Osteocyte (in vitro differentiated cells): Measurements from ENCODE around the gene FAM177A1. TPM values are rescaled to one million over a fixed set of nuclear protein-coding genes. Genes with fewer than 3 reads are reported as not detected.

ENCODE experiments used
- DNase-seq: peaks from one replicate; pipeline ENCODE4 v3.0.0; 2021; ENCODE audit warnings: mixed read lengths; ENCODE audit not compliant: unreplicated experiment; ENCODE audit errors: extremely low spot score
- H3K27ac Mint-ChIP-seq: one replicate; pipeline ENCODE4 v1.8.0; 2021; ENCODE audit warnings: mild to moderate bottlenecking, mixed read lengths; ENCODE audit not compliant: unreplicated experiment
- H3K27me3 Mint-ChIP-seq: one replicate; pipeline ENCODE4 v1.8.0; 2021; ENCODE audit warnings: mixed read lengths; ENCODE audit not compliant: unreplicated experiment
- H3K36me3 Mint-ChIP-seq: one replicate; pipeline ENCODE4 v1.8.0; 2021; ENCODE audit warnings: mixed read lengths; ENCODE audit not compliant: unreplicated experiment
- H3K4me1 Mint-ChIP-seq: one replicate; pipeline ENCODE4 v1.8.0; 2021; ENCODE audit warnings: mixed read lengths; ENCODE audit not compliant: unreplicated experiment
- H3K4me3 Mint-ChIP-seq: one replicate; pipeline ENCODE4 v1.8.0; 2021; ENCODE audit warnings: mild to moderate bottlenecking, moderate library complexity, mixed read lengths; ENCODE audit not compliant: unreplicated experiment
- H3K9me3 Mint-ChIP-seq: one replicate; pipeline ENCODE4 v1.8.0; 2021; ENCODE audit warnings: mixed read lengths; ENCODE audit not compliant: unreplicated experiment
- long read RNA-seq: library from polyadenylated mRNA; unstranded; transcript quantifications from one replicate; pipeline ENCODE4 v2.0.0, GENCODE V29; 2021
- total RNA-seq: library from RNA; stranded (reverse); gene quantifications from 2 replicates; pipeline ENCODE4 v1.2.1, GENCODE V29; 2021
- TF ChIP-seq, protein P1 (sequence below): fragments of 200-600 bp; sonication (generic); IDR thresholded peaks from 2 replicates; pipeline ENCODE4 v1.5.0; 2021; ENCODE audit warnings: antibody characterized with exemption, mild to moderate bottlenecking, moderate library complexity

Gene FAM177A1, protein sequence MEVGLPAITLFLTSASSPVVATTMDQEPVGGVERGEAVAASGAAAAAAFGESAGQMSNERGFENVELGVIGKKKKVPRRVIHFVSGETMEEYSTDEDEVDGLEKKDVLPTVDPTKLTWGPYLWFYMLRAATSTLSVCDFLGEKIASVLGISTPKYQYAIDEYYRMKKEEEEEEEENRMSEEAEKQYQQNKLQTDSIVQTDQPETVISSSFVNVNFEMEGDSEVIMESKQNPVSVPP
- 68.3 and 76.5 TPM in 2 replicates for total RNA-seq
- long read RNA-seq, transcript FAM177A1-201 (5 exons, 2,927 nt), result minor isoform, 52 of 148 reads
- long read RNA-seq, transcript FAM177A1-202 (6 exons, 858 nt), result major isoform, 71 of 148 reads
- long read RNA-seq, partial matches to known transcripts, result 3 of 148 reads
- long read RNA-seq, other reads (novel, unspliced or antisense), result 20 of 148 reads

DNA sequence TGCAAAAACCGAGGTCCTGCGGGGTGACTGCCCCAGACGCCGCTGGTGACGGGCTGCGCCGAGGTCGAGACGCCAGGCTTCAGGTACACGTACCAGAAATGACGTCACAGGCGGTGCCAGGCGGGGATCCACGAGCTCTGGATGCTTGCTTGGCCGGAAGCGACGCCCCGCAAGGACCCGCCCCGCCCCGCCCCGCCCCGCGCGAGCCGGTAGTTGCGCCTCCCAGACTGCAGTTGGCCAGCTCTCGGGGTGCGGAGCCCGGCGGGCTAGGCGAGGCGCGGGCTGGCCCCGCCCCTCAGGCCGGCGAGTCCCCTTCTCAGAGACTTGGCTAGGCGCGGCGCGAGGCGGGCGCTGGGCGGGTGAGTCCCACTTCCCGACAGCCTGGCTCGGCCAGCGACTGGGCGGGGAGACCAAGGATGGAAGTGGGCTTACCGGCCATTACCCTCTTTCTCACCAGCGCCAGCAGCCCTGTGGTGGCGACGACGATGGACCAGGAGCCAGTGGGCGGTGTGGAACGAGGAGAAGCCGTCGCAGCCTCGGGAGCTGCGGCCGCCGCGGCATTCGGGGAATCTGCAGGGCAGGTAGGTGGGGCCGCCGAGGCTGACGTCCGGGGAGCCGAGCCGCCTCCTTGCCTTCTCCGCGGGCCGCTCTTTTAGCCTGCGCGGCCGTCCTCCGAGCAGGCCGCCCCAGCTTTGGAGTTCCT lies at the start of gene FAM177A1:
FAM177A1 (plus strand) TSS at position 225 of the 703 bp plus-strand sequence; CDS start at position 417, 192 bp downstream.
- Mint-ChIP-seq H3K27ac (peak within 1 kb of the TSS; percentile 98), H3K9me3 (no peaks in the 10 kb centered on the region), H3K4me3 (peak within 1 kb of the TSS; percentile 95), H3K36me3 (no peaks in the 10 kb centered on the region), H3K27me3 (no peaks in the 10 kb centered on the region), H3K4me1 (peaks cover 32% of the 10 kb centered on the region)
- peak; percentile 98 for DNase-seq
- TF ChIP-seq, protein P1, sequence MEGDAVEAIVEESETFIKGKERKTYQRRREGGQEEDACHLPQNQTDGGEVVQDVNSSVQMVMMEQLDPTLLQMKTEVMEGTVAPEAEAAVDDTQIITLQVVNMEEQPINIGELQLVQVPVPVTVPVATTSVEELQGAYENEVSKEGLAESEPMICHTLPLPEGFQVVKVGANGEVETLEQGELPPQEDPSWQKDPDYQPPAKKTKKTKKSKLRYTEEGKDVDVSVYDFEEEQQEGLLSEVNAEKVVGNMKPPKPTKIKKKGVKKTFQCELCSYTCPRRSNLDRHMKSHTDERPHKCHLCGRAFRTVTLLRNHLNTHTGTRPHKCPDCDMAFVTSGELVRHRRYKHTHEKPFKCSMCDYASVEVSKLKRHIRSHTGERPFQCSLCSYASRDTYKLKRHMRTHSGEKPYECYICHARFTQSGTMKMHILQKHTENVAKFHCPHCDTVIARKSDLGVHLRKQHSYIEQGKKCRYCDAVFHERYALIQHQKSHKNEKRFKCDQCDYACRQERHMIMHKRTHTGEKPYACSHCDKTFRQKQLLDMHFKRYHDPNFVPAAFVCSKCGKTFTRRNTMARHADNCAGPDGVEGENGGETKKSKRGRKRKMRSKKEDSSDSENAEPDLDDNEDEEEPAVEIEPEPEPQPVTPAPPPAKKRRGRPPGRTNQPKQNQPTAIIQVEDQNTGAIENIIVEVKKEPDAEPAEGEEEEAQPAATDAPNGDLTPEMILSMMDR, result no peak

DNA sequence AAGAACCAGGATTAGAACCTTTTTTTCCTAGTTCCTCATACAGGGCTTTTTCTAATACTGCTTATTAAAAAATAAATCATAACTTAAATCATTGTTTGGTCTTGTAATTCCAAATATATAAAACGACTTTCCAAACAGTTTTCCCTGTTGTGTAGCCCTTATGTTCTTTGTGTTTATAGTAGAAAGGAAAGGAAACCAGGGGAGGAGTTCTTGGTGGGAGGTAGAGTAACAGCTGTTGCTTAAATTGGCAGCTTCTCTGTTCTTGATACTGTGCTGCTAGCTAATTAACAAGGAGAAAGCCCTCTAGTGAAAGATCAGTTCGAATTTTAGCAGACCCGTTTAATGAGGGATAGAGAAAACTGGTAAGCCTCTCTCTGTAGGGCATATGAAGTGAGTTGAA lies 48.3 kb upstream of the FAM177A1 start:
- Mint-ChIP-seq H3K9me3 (no peaks in the 10 kb centered on the region), H3K4me1 (peaks cover 11% of the 10 kb centered on the region), H3K4me3 (no peak overlapping the region), H3K27ac (peak overlapping the region; percentile 67), H3K27me3 (no peaks in the 10 kb centered on the region), H3K36me3 (peaks cover 12% of the 10 kb centered on the region)
- TF ChIP-seq, protein P1, result no peak
- DNase-seq, result no peak

DNA sequence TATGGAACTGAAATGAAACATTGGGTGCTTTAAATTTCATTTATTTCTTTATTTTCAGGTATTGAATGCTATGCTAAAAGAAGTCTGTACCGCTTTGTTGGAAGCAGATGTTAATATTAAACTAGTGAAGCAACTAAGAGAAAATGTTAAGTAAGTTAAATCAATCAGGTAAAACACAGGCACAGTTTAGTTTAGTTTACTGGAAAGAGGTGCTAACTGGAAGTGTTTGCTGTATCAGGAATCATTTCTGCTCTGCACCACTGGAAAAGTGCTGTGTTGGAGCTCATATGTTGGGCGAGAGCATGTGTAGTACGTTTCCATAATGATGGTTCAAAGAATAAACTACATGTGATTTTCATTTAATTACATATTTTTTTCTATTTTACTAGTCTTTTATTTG lies 46.6 kb upstream of the FAM177A1 start:
- H3K36me3 Mint-ChIP-seq, result peaks cover 19% of the 10 kb centered on the region
- H3K27me3 Mint-ChIP-seq, result no peaks in the 10 kb centered on the region
- no peak overlapping the region for H3K4me3 Mint-ChIP-seq
- peaks cover 11% of the 10 kb centered on the region for H3K4me1 Mint-ChIP-seq
- TF ChIP-seq, protein P1, result no peak
- no peak for DNase-seq
- no peak overlapping the region for H3K27ac Mint-ChIP-seq
- no peaks in the 10 kb centered on the region for H3K9me3 Mint-ChIP-seq

DNA sequence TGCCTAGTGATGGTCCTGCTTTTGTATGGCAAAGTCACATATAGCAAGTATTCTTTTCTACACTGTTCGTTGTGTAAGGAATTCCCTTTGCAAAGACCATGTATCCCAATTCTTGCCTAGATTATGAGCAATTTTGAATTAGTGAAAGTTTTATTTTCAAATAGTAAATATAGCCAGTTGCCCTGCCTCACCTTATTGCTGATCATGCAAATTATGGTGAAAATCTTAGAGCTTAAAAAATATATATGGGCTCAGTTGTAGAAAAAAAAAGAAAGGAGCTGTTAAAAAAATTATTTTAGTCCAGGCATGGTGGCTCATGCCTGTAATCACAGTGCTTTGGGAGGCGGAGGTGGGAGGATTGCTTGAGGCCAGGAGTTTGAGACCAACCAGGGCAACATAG lies 44.5 kb upstream of the FAM177A1 start:
- no peaks in the 10 kb centered on the region for H3K9me3 Mint-ChIP-seq
- peaks cover 11% of the 10 kb centered on the region for H3K4me1 Mint-ChIP-seq
- peaks cover 22% of the 10 kb centered on the region for H3K36me3 Mint-ChIP-seq
- H3K27ac Mint-ChIP-seq, result no peak overlapping the region
- TF ChIP-seq, protein P1, result no peak
- no peak overlapping the region for H3K4me3 Mint-ChIP-seq
- no peaks in the 10 kb centered on the region for H3K27me3 Mint-ChIP-seq
- DNase-seq, result no peak

DNA sequence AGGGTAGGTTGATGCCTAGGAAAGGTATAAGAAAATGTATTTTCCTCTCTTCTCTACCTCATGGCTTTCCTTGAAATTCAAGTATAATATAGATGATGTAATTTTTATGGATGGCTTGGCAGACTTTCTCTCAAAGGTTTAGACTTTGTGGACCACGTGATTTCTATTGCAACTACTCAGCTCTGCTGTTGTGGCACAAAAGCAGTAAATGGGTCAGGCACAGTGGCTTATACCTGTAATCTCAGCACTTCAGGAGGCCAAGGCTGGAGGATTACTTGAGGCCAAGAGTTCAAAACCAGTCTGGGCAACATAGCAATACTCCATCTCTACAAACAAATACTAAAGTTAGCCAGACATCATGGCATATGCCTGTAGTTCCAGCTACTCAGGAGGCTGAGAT lies 41.2 kb upstream of the FAM177A1 start:
- Mint-ChIP-seq H3K27ac (no peak overlapping the region), H3K27me3 (no peaks in the 10 kb centered on the region), H3K4me3 (no peak overlapping the region), H3K9me3 (no peaks in the 10 kb centered on the region), H3K4me1 (no peaks in the 10 kb centered on the region), H3K36me3 (peaks cover 34% of the 10 kb centered on the region)
- TF ChIP-seq, protein P1, result no peak
- DNase-seq, result no peak
